GM12878 (cell line): ENCODE data around the gene ANO7. TPM values are rescaled to one million over a fixed set of nuclear protein-coding genes. Genes with fewer than 3 reads are reported as not detected.

Experiments used
- ATAC-seq: fragments of 200-7000 bp; cut with Tn5 transposase; 3 replicates; pipeline ENCODE4 v1.9.1; 2020; ENCODE audit warnings: mild to moderate bottlenecking, moderate library complexity
- BruUV-seq: library from RNA; stranded (reverse); fragments of 400-500 nt; replicated peaks from 2 replicates; lab custom pipeline; 2021; lab: Mats Ljungman, UMichigan
- CTCF ChIA-PET: fragments of 300-600 bp; sonication (Branson Sonifier 250); formaldehyde crosslinking; extraction: SDS; loops from one replicate; lab custom pipeline; 2021; ENCODE audit warnings: inconsistent platforms; lab: Yijun Ruan, JAX
- POLR2A ChIA-PET: fragments of 350-600 bp; formaldehyde crosslinking; extraction: SDS; loops from one replicate; lab custom pipeline; 2021; ENCODE audit warnings: inconsistent platforms; lab: Charles Lee
- RAD21 ChIA-PET: fragments of 300-600 bp; sonication (Branson Sonifier 250); formaldehyde crosslinking; loops from one replicate; lab custom pipeline; 2023; ENCODE audit warnings: antibody characterized with exemption; ENCODE audit not compliant: unreplicated experiment; lab: Charles Lee
- SMC1A ChIA-PET: fragments of 300-600 bp; sonication (Branson Sonifier 250); formaldehyde crosslinking; loops from one replicate; lab custom pipeline; 2023; ENCODE audit not compliant: unreplicated experiment, uncharacterized antibody; lab: Charles Lee
- DNase-seq: peaks from one replicate; pipeline ENCODE4 v3.0.0-alpha.2; 2011; ENCODE audit warnings: low read depth, low spot score
- FAIRE-seq: peaks from 3 replicates; lab custom pipeline; 2011; peaks lifted over from hg19 to GRCh38; lab: Jason Lieb, UNC
- H2AFZ ChIP-seq: 2 replicates; pipeline ENCODE4 v1.6.0; 2011; ENCODE audit warnings: low read depth, low read length, control low read depth; ENCODE audit not compliant: control insufficient read depth
- H3K27ac ChIP-seq: 2 replicates; pipeline ENCODE4 v1.5.1; 2011; ENCODE audit warnings: control low read depth; ENCODE audit not compliant: control insufficient read depth, insufficient read depth
- H3K27me3 ChIP-seq, 2 experiments: replicated peaks in 1 of 2; 2 replicates each; pipeline versions ENCODE4 v1.6.0 to v1.6.1; 2011; ENCODE audit warnings: low read length in 1 of 2; ENCODE audit not compliant: control insufficient read depth in 2 of 2, insufficient read depth in 2 of 2
- H3K36me3 ChIP-seq, 2 experiments: 2 replicates each; pipeline ENCODE4 v1.5.1; 2011; ENCODE audit warnings: low read length in 1 of 2; ENCODE audit not compliant: control insufficient read depth in 2 of 2, insufficient read depth in 2 of 2
- H3K4me1 ChIP-seq: 2 replicates; pipeline ENCODE4 v1.6.1; 2011; ENCODE audit warnings: mild to moderate bottlenecking, low read length, moderate library complexity, mixed read lengths; ENCODE audit not compliant: control insufficient read depth, insufficient read depth
- H3K4me2 ChIP-seq: 2 replicates; pipeline ENCODE4 v1.6.0; 2011; ENCODE audit warnings: control low read depth; ENCODE audit not compliant: control insufficient read depth, insufficient read depth
- H3K4me3 ChIP-seq: fragments of 200-600 bp; sonication (generic); 2 replicates; pipeline ENCODE4 v1.5.1; 2016
- H3K79me2 ChIP-seq: 2 replicates; pipeline ENCODE4 v1.6.0; 2011; ENCODE audit warnings: low read length; ENCODE audit not compliant: control insufficient read depth, insufficient read depth
- H3K9ac ChIP-seq: 2 replicates; pipeline ENCODE4 v1.8.0; 2011; ENCODE audit warnings: low read length, control low read depth, mixed read lengths; ENCODE audit not compliant: control insufficient read depth, insufficient read depth
- H3K9me3 ChIP-seq: replicated peaks from 3 replicates; pipeline ENCODE4 v1.5.1; 2011; ENCODE audit warnings: mild to moderate bottlenecking, low read length; ENCODE audit not compliant: control insufficient read depth, insufficient read depth
- H4K20me1 ChIP-seq: 2 replicates; pipeline ENCODE4 v1.6.0; 2011; ENCODE audit not compliant: control insufficient read depth, insufficient read depth
- ASH2L ChIP-seq: fragments of 300-600, 200-600 bp; sonication (generic); IDR thresholded peaks from 2 replicates; pipeline ENCODE4 v1.6.1; 2017; ENCODE audit warnings: low read depth, mild to moderate bottlenecking, borderline replicate concordance
- BACH1 ChIP-seq: fragments of 450-650 bp; IDR thresholded peaks from 2 replicates; pipeline ENCODE4 v1.6.1; 2017; ENCODE audit warnings: mild to moderate bottlenecking, borderline replicate concordance
- ETV6 ChIP-seq, 2 experiments: fragments of 450-650 bp in 1 of 2; IDR thresholded peaks in 1 of 2; conservative IDR thresholded peaks in 1 of 2; 2 replicates each; pipeline ENCODE4 v1.6.1; 2014; ENCODE audit warnings: antibody characterized with exemption in 1 of 2, borderline replicate concordance in 1 of 2, low read depth in 1 of 2, mild to moderate bottlenecking in 1 of 2, moderate library complexity in 1 of 2
- PML ChIP-seq: IDR thresholded peaks from 2 replicates; pipeline ENCODE4 v1.6.1; 2012; ENCODE audit warnings: low read length, inconsistent platforms
- POLR2A ChIP-seq: IDR thresholded peaks from 2 replicates; pipeline ENCODE4 v1.6.1; 2011; ENCODE audit warnings: low read depth, mild to moderate bottlenecking, low read length
- RAD51 ChIP-seq: fragments of 450-650 bp; IDR thresholded peaks from 2 replicates; pipeline ENCODE4 v1.6.1; 2016; ENCODE audit warnings: moderate library complexity, mild to moderate bottlenecking, inconsistent platforms
- SIN3A ChIP-seq: IDR thresholded peaks from 2 replicates; pipeline ENCODE4 v1.6.1; 2012; ENCODE audit warnings: low read depth, low read length, improper control_type of control experiment
- SMAD5 ChIP-seq: IDR thresholded peaks from 2 replicates; pipeline ENCODE4 v1.6.1; 2016; ENCODE audit warnings: antibody characterized with exemption, low read depth
- TARDBP ChIP-seq: IDR thresholded peaks from 2 replicates; pipeline ENCODE4 v1.6.1; 2016; ENCODE audit warnings: borderline replicate concordance
- TBL1XR1 ChIP-seq: IDR thresholded peaks from 2 replicates; pipeline ENCODE4 v1.6.1; 2012; ENCODE audit warnings: low read depth, low read length, improper control_type of control experiment
- WRNIP1 ChIP-seq: IDR thresholded peaks from 2 replicates; pipeline ENCODE4 v1.6.1; 2011; ENCODE audit warnings: low read depth, low read length, improper control_type of control experiment, borderline replicate concordance
- YY1 ChIP-seq: IDR thresholded peaks from 2 replicates; pipeline ENCODE4 v1.6.1; 2011; ENCODE audit warnings: low read depth, mild to moderate bottlenecking, low read length
- WGBS: methylation state at CpG from one replicate; pipeline ENCODE4 v1.1.6; 2016; ENCODE audit warnings: low lambda C conversion rate; ENCODE audit not compliant: insufficient replicate concordance, insufficient coverage; ENCODE audit errors: missing lambda C conversion rate; 5-methylcytosine and 5-hydroxymethylcytosine counted together
- in situ Hi-C: fragments of 300-500 bp; cut with MboI; formaldehyde crosslinking; loops from 9 replicates; pipeline ENCODE4 v1.14.3; 2018; ENCODE audit warnings: mixed read lengths
- intact Hi-C: fragments of 100-400 bp; cut with micrococcal nuclease; formaldehyde crosslinking; loops from one replicate; pipeline ENCODE4 v1.14.2; 2022; ENCODE audit not compliant: unreplicated experiment
- polyA plus RNA-seq, 11 experiments: library from polyadenylated mRNA; depleted of rRNA in 4 of 11; unstranded in 6 of 11; stranded (reverse) in 5 of 11; fragments of >200 nt; fragmentation: Nextera tagmentation in 4 of 11; fragmentation: Illumina TruSeq in 1 of 11; extraction: Ambion mirVana in 4 of 11; extraction: Trizol in 1 of 11; gene quantifications; 1 replicate in 1 of 11; 2 replicates in 10 of 11; pipeline versions ENCODE4 v1.2.1 to v1.2.3, GENCODE V29; 2011 to 2016; ENCODE audit warnings: inconsistent platforms in 2 of 11, missing spikeins in 2 of 11, low read depth in 1 of 11
- total RNA-seq, 4 experiments: library from RNA; depleted of rRNA in 3 of 4; stranded (reverse); fragments of >200 nt in 3 of 4; fragmentation: Illumina TruSeq in 1 of 4; extraction: Trizol in 1 of 4; gene quantifications; 2 replicates each; pipeline versions ENCODE4 v1.2.1 to v1.2.3, GENCODE V29; 2013 to 2021

The ANO7 gene
- total and polyA plus RNA-seq, 10 of the 15 experiments (the other 5 are each of a cell fraction or from before 2014, with no cell fraction given), result 0.08 to 1.4 (median 0.44) TPM

DNA sequence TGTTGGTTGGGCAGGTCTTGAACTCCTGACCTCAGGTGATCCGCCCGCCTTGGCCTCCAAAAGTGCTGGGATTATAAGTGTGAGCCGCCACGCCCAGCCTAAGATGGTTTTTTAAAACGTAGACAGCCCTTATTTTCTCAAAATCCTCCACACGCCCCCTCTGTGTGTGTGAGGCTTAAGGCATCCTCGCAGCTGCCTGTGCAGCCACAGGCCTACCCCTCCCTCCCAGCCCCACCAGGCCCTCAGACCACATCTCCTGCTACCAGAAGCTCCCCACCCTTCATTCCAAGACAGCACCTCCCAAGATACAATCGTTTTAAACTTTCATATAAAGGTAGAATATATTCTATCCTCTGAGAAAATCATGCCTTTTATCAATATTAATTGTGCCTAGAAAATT is 4.8 kb downstream of the ANO7 start:
- TF ChIP-seq SMAD5, result no peak
- no peak for TF ChIP-seq WRNIP1
- TF ChIP-seq RAD51, result no peak
- no peak for TF ChIP-seq SIN3A
- no peak for TF ChIP-seq ETV6 (conservative IDR thresholded peaks at IDR 0.05 in 1 of 2, IDR thresholded peaks at IDR 0.05 in 1 of 2; ENCODE audit: borderline replicate concordance in 1 of 2, low read depth in 1 of 2)
- no peak for TF ChIP-seq YY1
- TF ChIP-seq POLR2A, result no peak
- TF ChIP-seq TBL1XR1, result no peak
- no peak for TF ChIP-seq BACH1
- intact Hi-C loops, result no loop called here
- H3K27ac ChIP-seq, result no peak overlapping the region
- no peak for DNase-seq
- no peak for ATAC-seq
- RAD21 ChIA-PET, result no interaction called here
- H4K20me1 ChIP-seq, result no peaks in the 10 kb centered on the region
- no peaks in the 10 kb centered on the region for H3K27me3 ChIP-seq
- FAIRE-seq, result no peak
- 57% methylated on average over 8 of the region's 8 CpGs for WGBS
- no peaks in the 10 kb centered on the region for H3K79me2 ChIP-seq
- no peaks in the 10 kb centered on the region for H3K4me1 ChIP-seq
- SMC1A ChIA-PET, result no interaction called here
- CTCF ChIA-PET, result interaction anchor here (0.6 kb wide), 1 partner anchor 342 kb away, joined by 3 read pairs; no protein-coding TSS in a partner anchor
- H3K4me3 ChIP-seq, result no peak overlapping the region
- no peaks in the 10 kb centered on the region for H3K9me3 ChIP-seq
- POLR2A ChIA-PET, result no interaction called here
- in situ Hi-C loops, result no loop called here
- H3K36me3 ChIP-seq, result no peaks in the 10 kb centered on the region
- BruUV-seq, result no TSS peak
- no peak overlapping the region for H3K4me2 ChIP-seq
- H3K9ac ChIP-seq, result no peak overlapping the region
- no peak overlapping the region for H2AFZ ChIP-seq

DNA sequence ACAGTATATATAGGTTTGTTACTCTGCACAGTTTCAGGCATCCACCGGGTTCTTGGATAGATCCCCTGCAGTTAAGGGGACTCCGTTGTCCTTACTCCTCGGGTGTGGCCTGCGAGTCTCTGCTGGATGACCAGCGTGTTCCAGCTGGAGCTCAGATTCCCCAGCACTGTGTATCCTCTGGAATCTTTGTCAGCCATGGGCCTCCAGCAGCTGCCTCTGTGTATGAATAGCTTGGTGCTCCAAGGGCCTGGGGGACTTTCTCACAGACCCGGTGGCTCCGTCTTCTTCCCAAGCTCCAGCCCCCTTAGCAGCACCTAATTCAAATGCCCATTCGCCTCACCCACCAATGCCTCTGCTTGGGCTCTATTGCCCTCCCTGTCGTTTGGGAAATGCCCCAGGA is 6.3 kb downstream of the ANO7 start:
- DNase-seq, result no peak
- no peak overlapping the region for H3K27ac ChIP-seq
- H3K36me3 ChIP-seq, result no peaks in the 10 kb centered on the region
- H4K20me1 ChIP-seq, result no peaks in the 10 kb centered on the region
- CTCF ChIA-PET, result no interaction called here
- no peak overlapping the region for H3K4me2 ChIP-seq
- no peak for ATAC-seq
- H3K4me1 ChIP-seq, result no peaks in the 10 kb centered on the region
- TF ChIP-seq ASH2L, result no peak
- TF ChIP-seq PML, result no peak
- TF ChIP-seq YY1, result no peak
- no peak for TF ChIP-seq TARDBP
- BruUV-seq, result no TSS peak
- no peak overlapping the region for H2AFZ ChIP-seq
- no peak overlapping the region for H3K4me3 ChIP-seq
- H3K27me3 ChIP-seq, result no peaks in the 10 kb centered on the region
- POLR2A ChIA-PET, result no interaction called here
- SMC1A ChIA-PET, result no interaction called here
- RAD21 ChIA-PET, result no interaction called here
- no peaks in the 10 kb centered on the region for H3K79me2 ChIP-seq
- FAIRE-seq, result no peak
- 62% methylated on average over 9 of the region's 9 CpGs for WGBS
- intact Hi-C loops (no loop called here), in situ Hi-C loops (no loop called here)
- no peak overlapping the region for H3K9ac ChIP-seq
- no peaks in the 10 kb centered on the region for H3K9me3 ChIP-seq
